ENCODE measurements around the gene TIMMDC1. TPM values are rescaled to one million over a fixed set of nuclear protein-coding genes. Genes with fewer than 3 reads are reported as not detected.
A peak's percentile ranks its signal among the peaks of the same experiment; 100 is the strongest.

Gene TIMMDC1
- total and polyA plus RNA-seq, 2 of the 13 experiments (the other 11 are each of a cell fraction or from before 2014, with no cell fraction given) = 50.0 to 77.8 TPM

DNA sequence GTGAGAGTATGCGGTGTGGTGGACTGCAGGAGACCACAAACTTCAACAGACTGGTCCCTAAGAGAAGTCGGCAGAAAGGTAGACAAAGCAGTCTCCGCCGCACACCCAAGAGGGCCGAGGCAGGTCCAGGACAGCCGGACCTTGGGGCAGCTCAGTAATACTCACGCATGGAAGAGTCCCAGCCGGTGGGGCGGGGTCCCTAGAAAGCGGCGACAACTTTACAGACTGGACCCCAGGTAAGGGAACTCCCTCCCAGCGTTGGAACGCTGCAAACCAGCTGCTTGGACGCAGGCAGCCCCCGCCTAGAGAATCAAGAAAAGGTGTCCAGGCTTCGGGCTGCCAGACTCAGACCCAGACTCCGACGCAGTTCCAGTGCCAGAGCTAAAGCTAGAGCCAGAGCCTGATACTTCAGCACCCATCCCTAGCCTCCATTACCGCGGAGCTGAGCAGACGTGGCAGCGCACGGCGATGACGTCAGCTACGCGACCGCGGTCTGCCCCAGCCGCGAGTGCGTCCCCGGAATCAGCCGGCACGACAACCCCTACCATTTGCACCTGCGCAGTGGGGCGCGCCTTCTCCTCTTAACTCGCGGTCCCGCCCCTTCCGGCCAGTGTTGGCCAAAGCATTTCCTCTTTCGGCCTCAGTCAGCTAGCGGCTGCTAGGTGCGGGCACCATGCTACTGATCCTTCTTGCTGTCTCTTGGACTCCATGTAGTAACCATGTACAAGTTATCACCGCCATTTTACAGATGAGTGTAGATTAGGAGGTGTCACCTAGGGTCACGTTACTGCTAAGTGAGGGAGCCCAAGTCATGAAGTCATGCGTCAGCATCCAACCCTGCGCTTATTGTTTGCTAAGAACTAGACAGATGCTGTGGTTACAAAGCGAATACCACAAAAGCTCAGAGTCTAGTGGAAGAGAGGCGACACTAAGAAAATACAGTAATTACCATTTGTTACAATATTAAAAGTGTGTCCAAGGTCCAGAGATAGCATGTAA lies 34.9 kb upstream of the TIMMDC1 start, which contains the start of gene TMEM39A (continued):
- TF ChIP-seq, protein P1, sequence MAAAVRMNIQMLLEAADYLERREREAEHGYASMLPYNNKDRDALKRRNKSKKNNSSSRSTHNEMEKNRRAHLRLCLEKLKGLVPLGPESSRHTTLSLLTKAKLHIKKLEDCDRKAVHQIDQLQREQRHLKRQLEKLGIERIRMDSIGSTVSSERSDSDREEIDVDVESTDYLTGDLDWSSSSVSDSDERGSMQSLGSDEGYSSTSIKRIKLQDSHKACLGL (CRISPR knock-in tag; IDR thresholded peaks at IDR 0.05) = peak; percentile 88
- TF ChIP-seq NKX3-1 (CRISPR knock-in tag; IDR thresholded peaks at IDR 0.05) = no peak; the same call in 1 of the 2 replicates
- TF ChIP-seq, protein P2, sequence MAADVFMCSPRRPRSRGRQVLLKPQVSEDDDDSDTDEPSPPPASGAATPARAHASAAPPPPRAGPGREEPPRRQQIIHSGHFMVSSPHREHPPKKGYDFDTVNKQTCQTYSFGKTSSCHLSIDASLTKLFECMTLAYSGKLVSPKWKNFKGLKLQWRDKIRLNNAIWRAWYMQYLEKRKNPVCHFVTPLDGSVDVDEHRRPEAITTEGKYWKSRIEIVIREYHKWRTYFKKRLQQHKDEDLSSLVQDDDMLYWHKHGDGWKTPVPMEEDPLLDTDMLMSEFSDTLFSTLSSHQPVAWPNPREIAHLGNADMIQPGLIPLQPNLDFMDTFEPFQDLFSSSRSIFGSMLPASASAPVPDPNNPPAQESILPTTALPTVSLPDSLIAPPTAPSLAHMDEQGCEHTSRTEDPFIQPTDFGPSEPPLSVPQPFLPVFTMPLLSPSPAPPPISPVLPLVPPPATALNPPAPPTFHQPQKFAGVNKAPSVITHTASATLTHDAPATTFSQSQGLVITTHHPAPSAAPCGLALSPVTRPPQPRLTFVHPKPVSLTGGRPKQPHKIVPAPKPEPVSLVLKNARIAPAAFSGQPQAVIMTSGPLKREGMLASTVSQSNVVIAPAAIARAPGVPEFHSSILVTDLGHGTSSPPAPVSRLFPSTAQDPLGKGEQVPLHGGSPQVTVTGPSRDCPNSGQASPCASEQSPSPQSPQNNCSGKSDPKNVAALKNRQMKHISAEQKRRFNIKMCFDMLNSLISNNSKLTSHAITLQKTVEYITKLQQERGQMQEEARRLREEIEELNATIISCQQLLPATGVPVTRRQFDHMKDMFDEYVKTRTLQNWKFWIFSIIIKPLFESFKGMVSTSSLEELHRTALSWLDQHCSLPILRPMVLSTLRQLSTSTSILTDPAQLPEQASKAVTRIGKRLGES (CRISPR knock-in tag; IDR thresholded peaks at IDR 0.05; ENCODE audit: borderline replicate concordance) = no peak
- TF ChIP-seq ZNF260 (CRISPR knock-in tag; IDR thresholded peaks at IDR 0.05; ENCODE audit: borderline replicate concordance, low read depth) = no peak
- peak; percentile 98 for TF ChIP-seq KDM2A (CRISPR knock-in tag; IDR thresholded peaks at IDR 0.05; ENCODE audit: borderline replicate concordance, low read depth)
- no peak for TF ChIP-seq ZNF616 (CRISPR knock-in tag; IDR thresholded peaks at IDR 0.05; ENCODE audit: low read depth)
- TF ChIP-seq, protein P3, sequence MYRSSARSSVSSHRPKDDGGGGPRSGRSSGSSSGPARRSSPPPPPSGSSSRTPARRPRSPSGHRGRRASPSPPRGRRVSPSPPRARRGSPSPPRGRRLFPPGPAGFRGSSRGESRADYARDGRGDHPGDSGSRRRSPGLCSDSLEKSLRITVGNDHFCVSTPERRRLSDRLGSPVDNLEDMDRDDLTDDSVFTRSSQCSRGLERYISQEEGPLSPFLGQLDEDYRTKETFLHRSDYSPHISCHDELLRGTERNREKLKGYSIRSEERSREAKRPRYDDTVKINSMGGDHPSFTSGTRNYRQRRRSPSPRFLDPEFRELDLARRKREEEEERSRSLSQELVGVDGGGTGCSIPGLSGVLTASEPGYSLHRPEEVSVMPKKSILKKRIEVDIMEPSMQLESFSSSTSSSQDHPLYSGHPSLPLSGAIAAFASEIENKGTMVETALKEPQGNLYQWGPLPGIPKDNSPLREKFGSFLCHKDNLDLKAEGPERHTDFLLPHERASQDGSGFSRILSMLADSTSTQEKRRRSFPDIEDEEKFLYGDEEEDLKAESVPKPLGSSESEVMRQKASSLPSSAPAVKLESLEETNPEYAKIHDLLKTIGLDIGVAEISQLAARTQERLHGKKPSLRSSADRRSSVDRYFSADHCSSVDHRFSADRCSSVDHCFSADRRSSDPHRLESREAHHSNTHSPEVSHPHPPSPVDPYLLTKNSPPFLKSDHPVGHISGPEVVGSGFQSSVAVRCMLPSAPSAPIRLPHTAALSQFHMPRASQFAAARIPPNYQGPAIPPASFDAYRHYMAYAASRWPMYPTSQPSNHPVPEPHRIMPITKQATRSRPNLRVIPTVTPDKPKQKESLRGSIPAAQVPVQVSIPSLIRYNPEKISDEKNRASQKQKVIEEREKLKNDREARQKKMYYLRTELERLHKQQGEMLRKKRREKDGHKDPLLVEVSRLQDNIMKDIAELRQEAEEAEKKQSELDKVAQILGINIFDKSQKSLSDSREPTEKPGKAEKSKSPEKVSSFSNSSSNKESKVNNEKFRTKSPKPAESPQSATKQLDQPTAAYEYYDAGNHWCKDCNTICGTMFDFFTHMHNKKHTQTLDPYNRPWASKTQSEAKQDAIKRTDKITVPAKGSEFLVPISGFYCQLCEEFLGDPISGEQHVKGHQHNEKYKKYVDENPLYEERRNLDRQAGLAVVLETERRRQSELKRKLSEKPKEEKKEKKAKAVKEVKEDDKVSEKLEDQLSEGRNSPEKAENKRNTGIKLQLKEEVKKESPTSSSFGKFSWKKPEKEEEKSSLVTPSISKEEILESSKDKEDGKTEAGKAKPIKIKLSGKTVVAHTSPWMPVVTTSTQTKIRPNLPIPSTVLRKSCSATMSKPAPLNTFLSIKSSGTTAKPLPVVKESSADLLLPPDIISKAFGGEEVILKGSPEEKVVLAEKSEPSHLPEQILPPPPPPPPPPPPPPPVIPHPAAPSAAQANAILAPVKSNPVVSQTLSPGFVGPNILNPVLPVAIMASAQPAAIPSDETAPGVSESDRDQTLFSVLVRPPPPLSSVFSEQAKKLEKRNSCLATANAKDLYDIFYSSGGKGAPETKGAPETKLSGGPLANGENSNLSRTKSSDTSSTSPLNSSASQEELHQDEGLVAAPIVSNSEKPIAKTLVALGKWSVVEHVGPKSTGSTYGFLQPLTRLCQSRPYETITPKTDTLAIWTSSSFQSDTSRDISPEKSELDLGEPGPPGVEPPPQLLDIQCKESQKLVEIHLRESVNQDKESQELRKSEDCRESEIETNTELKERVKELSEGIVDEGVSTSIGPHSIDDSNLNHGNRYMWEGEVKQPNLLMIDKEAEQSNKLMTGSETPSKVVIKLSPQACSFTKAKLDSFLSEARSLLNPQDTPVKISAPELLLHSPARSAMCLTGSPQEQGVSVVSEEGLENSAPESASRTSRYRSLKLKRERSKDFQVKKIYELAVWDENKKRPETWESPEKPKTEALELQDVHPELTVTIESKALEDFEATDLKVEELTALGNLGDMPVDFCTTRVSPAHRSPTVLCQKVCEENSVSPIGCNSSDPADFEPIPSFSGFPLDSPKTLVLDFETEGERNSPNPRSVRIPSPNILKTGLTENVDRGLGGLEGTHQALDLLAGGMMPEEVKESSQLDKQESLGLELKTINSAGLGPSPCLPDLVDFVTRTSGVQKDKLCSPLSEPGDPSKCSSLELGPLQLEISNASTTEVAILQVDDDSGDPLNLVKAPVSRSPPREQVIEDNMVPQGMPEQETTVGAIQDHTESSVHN (CRISPR knock-in tag; IDR thresholded peaks at IDR 0.05) = peak; percentile 33; the same call in 1 of the 2 replicates
- TF ChIP-seq ISL2 (CRISPR knock-in tag; IDR thresholded peaks at IDR 0.05) = peak; percentile 60
- TF ChIP-seq TOE1 (CRISPR knock-in tag; IDR thresholded peaks at IDR 0.05) = peak; percentile 76
- no peak; the same call in 1 of the 2 replicates for TF ChIP-seq ZNF547 (CRISPR knock-in tag; IDR thresholded peaks at IDR 0.05)
- peak; percentile 79; the same call in 1 of the 2 replicates for TF ChIP-seq ZNF563 (CRISPR knock-in tag; IDR thresholded peaks at IDR 0.05)
- TF ChIP-seq, protein P4, sequence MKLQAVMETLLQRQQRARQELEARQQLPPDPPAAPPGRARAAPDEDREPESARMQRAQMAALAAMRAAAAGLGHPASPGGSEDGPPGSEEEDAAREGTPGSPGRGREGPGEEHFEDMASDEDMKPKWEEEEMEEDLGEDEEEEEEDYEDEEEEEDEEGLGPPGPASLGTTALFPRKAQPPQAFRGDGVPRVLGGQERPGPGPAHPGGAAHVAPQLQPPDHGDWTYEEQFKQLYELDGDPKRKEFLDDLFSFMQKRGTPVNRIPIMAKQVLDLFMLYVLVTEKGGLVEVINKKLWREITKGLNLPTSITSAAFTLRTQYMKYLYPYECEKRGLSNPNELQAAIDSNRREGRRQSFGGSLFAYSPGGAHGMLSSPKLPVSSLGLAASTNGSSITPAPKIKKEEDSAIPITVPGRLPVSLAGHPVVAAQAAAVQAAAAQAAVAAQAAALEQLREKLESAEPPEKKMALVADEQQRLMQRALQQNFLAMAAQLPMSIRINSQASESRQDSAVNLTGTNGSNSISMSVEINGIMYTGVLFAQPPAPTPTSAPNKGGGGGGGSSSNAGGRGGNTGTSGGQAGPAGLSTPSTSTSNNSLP (IDR thresholded peaks at IDR 0.05; ENCODE audit: low read depth, low read length) = peak; percentile 37; the same call in 1 of the 2 replicates
- TF ChIP-seq ZNF235 (CRISPR knock-in tag; IDR thresholded peaks at IDR 0.05; ENCODE audit: borderline replicate concordance) = no peak
- TF ChIP-seq ZNF317 (CRISPR knock-in tag; IDR thresholded peaks at IDR 0.05) = peak; percentile 80

All from HepG2 (cell line).